Measurements from ENCODE around the gene RTCA.
"Not testable (repeated sequence)": the region's sequence is repeated elsewhere in the genome, so short reads cannot be mapped to it uniquely, and the experiment has no call there.

The RTCA gene

GRCh38 chr1:100256273-100256672 lies 9.7 kb upstream of the RTCA start:
- DNase-seq (ENCODE audit: extremely low read depth in 1 of 2, low read depth in 1 of 2) = not testable (repeated sequence)

GRCh38 chr1:100258427-100258826 lies 7.6 kb upstream of the RTCA start:
- not testable (repeated sequence) for DNase-seq (ENCODE audit: extremely low read depth in 1 of 2, low read depth in 1 of 2)

- no peak for DNase-seq (ENCODE audit: extremely low read depth in 1 of 2, low read depth in 1 of 2)
These were observed 4.3 kb upstream of the RTCA start for GRCh38 chr1:100261686-100262085.

GRCh38 chr1:100264081-100264480 lies 1.9 kb upstream of the RTCA start:
- DNase-seq (ENCODE audit: extremely low read depth in 1 of 2, low read depth in 1 of 2) = not testable (repeated sequence)

- DNase-seq (ENCODE audit: extremely low read depth in 1 of 2, low read depth in 1 of 2) = no peak
These were observed 470 bp upstream of the RTCA start for GRCh38 chr1:100265562-100265930.

GRCh38 chr1:100266741-100267140 lies 725 bp downstream of the RTCA start:
- DNase-seq (ENCODE audit: extremely low read depth in 1 of 2, low read depth in 1 of 2) = no peak

- DNase-seq (ENCODE audit: extremely low read depth in 1 of 2, low read depth in 1 of 2) = no peak
These were observed 1.3 kb downstream of the RTCA start for GRCh38 chr1:100267284-100267683.

- no peak for DNase-seq (ENCODE audit: extremely low read depth in 1 of 2, low read depth in 1 of 2)
These were observed 2.2 kb downstream of the RTCA start for GRCh38 chr1:100268202-100268601.

- no peak for DNase-seq (ENCODE audit: extremely low read depth in 1 of 2, low read depth in 1 of 2)
These were observed 11.8 kb downstream of the RTCA start for GRCh38 chr1:100277866-100278265.

- no peak for DNase-seq (ENCODE audit: extremely low read depth in 1 of 2, low read depth in 1 of 2)
These were observed 13.4 kb downstream of the RTCA start for GRCh38 chr1:100279358-100279923.

- no peak for DNase-seq (ENCODE audit: extremely low read depth in 1 of 2, low read depth in 1 of 2)
These were observed 14.1 kb downstream of the RTCA start for GRCh38 chr1:100279954-100280682.

- DNase-seq (ENCODE audit: extremely low read depth in 1 of 2, low read depth in 1 of 2) = no peak
These were observed 18.6 kb downstream of the RTCA start for GRCh38 chr1:100284591-100284990.

- DNase-seq (ENCODE audit: extremely low read depth in 1 of 2, low read depth in 1 of 2) = no peak
These were observed 21.1 kb downstream of the RTCA start for GRCh38 chr1:100287162-100287561.

- DNase-seq (ENCODE audit: extremely low read depth in 1 of 2, low read depth in 1 of 2) = no peak
These were observed 24.3 kb downstream of the RTCA start for GRCh38 chr1:100290291-100290690.

- DNase-seq (ENCODE audit: extremely low read depth in 1 of 2, low read depth in 1 of 2) = no peak
These were observed 26.7 kb downstream of the RTCA start for GRCh38 chr1:100292711-100293110.

- DNase-seq (ENCODE audit: extremely low read depth in 1 of 2, low read depth in 1 of 2) = no peak
These were observed 30.1 kb downstream of the RTCA start for GRCh38 chr1:100296140-100296539.

GRCh38 chr1:100296997-100297396 lies 31.0 kb downstream of the RTCA start:
- DNase-seq (ENCODE audit: extremely low read depth in 1 of 2, low read depth in 1 of 2) = not testable (repeated sequence)

- DNase-seq (ENCODE audit: extremely low read depth in 1 of 2, low read depth in 1 of 2) = no peak
These were observed 32.5 kb downstream of the RTCA start for GRCh38 chr1:100298512-100298911.

- no peak for DNase-seq (ENCODE audit: extremely low read depth in 1 of 2, low read depth in 1 of 2)
These were observed 33.7 kb downstream of the RTCA start for GRCh38 chr1:100299521-100300222.

GRCh38 chr1:100300691-100301090 lies 34.7 kb downstream of the RTCA start:
- DNase-seq (ENCODE audit: extremely low read depth in 1 of 2, low read depth in 1 of 2) = no peak

- no peak for DNase-seq (ENCODE audit: extremely low read depth in 1 of 2, low read depth in 1 of 2)
These were observed 36.7 kb downstream of the RTCA start for GRCh38 chr1:100302739-100303138.

GRCh38 chr1:100304227-100304626 lies 38.2 kb downstream of the RTCA start:
- no peak for DNase-seq (ENCODE audit: extremely low read depth in 1 of 2, low read depth in 1 of 2)
